ENCODE measurements around the gene C2CD3. TPM values are rescaled to one million over a fixed set of nuclear protein-coding genes. Genes with fewer than 3 reads are reported as not detected.
A peak's percentile ranks its signal among the peaks of the same experiment; 100 is the strongest.
"Not testable (repeated sequence)": the region's sequence is repeated elsewhere in the genome, so short reads cannot be mapped to it uniquely, and the experiment has no call there.

The C2CD3 gene
- total and polyA plus RNA-seq, 10 of the 15 experiments (the other 5 are each of a cell fraction or from before 2014, with no cell fraction given) = 2.3 to 24.0 (median 16.3) TPM

GRCh38 chr11:74063628-74064027 lies 107.2 kb downstream of the C2CD3 start:
- TF ChIP-seq SPI1 (IDR thresholded peaks at IDR 0.05; ENCODE audit: borderline replicate concordance, insufficient read depth, low read depth, low read length) = peak; percentile 21; the same call in 1 of the 2 replicates
- POLR2A ChIA-PET = interaction anchor here (0.5 kb wide), 1 partner anchor 265 kb away, joined by 3 read pairs; no protein-coding TSS in a partner anchor
- H3K9ac ChIP-seq (ENCODE audit: control insufficient read depth, insufficient read depth, low read length); H3K79me2 ChIP-seq (ENCODE audit: control insufficient read depth, insufficient read depth, low read length); ATAC-seq; DNase-seq (ENCODE audit: low read depth, low spot score); H3K27ac ChIP-seq (ENCODE audit: control insufficient read depth, insufficient read depth); H4K20me1 ChIP-seq (ENCODE audit: control insufficient read depth, insufficient read depth); H3K27me3 ChIP-seq (replicated peaks in 1 of 2; ENCODE audit: control insufficient read depth in 2 of 2, insufficient read depth in 2 of 2, low read length in 1 of 2); H3K4me1 ChIP-seq (ENCODE audit: control insufficient read depth, insufficient read depth, low read length); in situ Hi-C loops (cut with MboI); FAIRE-seq; H3K4me3 ChIP-seq; CTCF ChIA-PET; H3K9me3 ChIP-seq (replicated peaks; ENCODE audit: control insufficient read depth, insufficient read depth, low read length); H3K36me3 ChIP-seq (ENCODE audit: control insufficient read depth in 2 of 2, insufficient read depth in 2 of 2, low read length in 1 of 2); H3K4me2 ChIP-seq (ENCODE audit: control insufficient read depth, insufficient read depth); intact Hi-C loops (cut with micrococcal nuclease; ENCODE audit: unreplicated experiment); H2AFZ ChIP-seq (ENCODE audit: control insufficient read depth, low read depth, low read length); RAD21 ChIA-PET (ENCODE audit: unreplicated experiment); BruUV-seq (replicated peaks); SMC1A ChIA-PET (ENCODE audit: uncharacterized antibody, unreplicated experiment): not testable (repeated sequence)
- 100% methylated on average over 1 of the region's 1 CpG for WGBS (ENCODE audit: insufficient coverage, insufficient replicate concordance, low lambda C conversion rate, missing lambda C conversion rate)

GRCh38 chr11:74061599-74061998 lies 109.2 kb downstream of the C2CD3 start:
- WGBS (ENCODE audit: insufficient coverage, insufficient replicate concordance, low lambda C conversion rate, missing lambda C conversion rate) = 100% methylated on average over 4 of the region's 4 CpGs
- CTCF ChIA-PET; H3K27me3 ChIP-seq (replicated peaks in 1 of 2; ENCODE audit: control insufficient read depth in 2 of 2, insufficient read depth in 2 of 2, low read length in 1 of 2); H3K27ac ChIP-seq (ENCODE audit: control insufficient read depth, insufficient read depth); H3K9me3 ChIP-seq (replicated peaks; ENCODE audit: control insufficient read depth, insufficient read depth, low read length); H3K36me3 ChIP-seq (ENCODE audit: control insufficient read depth in 2 of 2, insufficient read depth in 2 of 2, low read length in 1 of 2); BruUV-seq (replicated peaks); FAIRE-seq; POLR2A ChIA-PET; H4K20me1 ChIP-seq (ENCODE audit: control insufficient read depth, insufficient read depth); H3K4me1 ChIP-seq (ENCODE audit: control insufficient read depth, insufficient read depth, low read length); H3K4me2 ChIP-seq (ENCODE audit: control insufficient read depth, insufficient read depth); RAD21 ChIA-PET (ENCODE audit: unreplicated experiment); H2AFZ ChIP-seq (ENCODE audit: control insufficient read depth, low read depth, low read length); DNase-seq (ENCODE audit: low read depth, low spot score); H3K4me3 ChIP-seq; H3K9ac ChIP-seq (ENCODE audit: control insufficient read depth, insufficient read depth, low read length); ATAC-seq; in situ Hi-C loops (cut with MboI); H3K79me2 ChIP-seq (ENCODE audit: control insufficient read depth, insufficient read depth, low read length); intact Hi-C loops (cut with micrococcal nuclease; ENCODE audit: unreplicated experiment): not testable (repeated sequence)
- SMC1A ChIA-PET (ENCODE audit: uncharacterized antibody, unreplicated experiment) = interaction anchor here (1.4 kb wide), 1 partner anchor 10 kb away, joined by 5 read pairs; no protein-coding TSS in a partner anchor
